Measurements from ENCODE around the gene RCCD1.

DNA sequence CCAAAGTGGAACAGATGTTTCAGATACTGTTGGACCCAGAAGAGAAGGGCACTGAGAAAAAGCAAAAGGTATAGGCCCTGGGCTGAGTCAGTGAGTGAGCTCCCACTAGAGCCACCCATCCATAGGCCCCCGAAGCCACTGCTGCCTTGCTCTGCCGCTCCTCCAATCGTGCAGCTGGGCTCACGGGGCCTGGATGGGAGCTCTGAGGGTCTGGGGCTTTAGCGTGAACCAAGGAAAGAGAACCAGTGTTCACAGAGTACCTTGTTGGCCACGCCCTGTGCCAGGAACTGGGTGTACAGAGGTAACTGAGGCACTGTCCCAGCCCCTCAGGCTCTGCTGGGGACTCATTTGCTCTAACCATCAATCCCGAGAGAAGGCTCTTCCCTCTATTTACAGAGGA, 14.9 kb upstream of the RCCD1 start:
- TF ChIP-seq, protein P1, sequence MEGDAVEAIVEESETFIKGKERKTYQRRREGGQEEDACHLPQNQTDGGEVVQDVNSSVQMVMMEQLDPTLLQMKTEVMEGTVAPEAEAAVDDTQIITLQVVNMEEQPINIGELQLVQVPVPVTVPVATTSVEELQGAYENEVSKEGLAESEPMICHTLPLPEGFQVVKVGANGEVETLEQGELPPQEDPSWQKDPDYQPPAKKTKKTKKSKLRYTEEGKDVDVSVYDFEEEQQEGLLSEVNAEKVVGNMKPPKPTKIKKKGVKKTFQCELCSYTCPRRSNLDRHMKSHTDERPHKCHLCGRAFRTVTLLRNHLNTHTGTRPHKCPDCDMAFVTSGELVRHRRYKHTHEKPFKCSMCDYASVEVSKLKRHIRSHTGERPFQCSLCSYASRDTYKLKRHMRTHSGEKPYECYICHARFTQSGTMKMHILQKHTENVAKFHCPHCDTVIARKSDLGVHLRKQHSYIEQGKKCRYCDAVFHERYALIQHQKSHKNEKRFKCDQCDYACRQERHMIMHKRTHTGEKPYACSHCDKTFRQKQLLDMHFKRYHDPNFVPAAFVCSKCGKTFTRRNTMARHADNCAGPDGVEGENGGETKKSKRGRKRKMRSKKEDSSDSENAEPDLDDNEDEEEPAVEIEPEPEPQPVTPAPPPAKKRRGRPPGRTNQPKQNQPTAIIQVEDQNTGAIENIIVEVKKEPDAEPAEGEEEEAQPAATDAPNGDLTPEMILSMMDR (IDR thresholded peaks at IDR 0.05), result no peak
- TF ChIP-seq POLR2A (IDR thresholded peaks at IDR 0.05), result no peak

All from breast epithelium (tissue), 3 donors.